VCaP (cell line): ENCODE data around the gene TEAD1.

Experiments
- H3K27ac ChIP-seq: fragments of 450-650 bp; 2 replicates; pipeline ENCODE4 v1.5.1; 2017
- TF ChIP-seq, protein P1 (sequence below): fragments of 450-650 bp; conservative IDR thresholded peaks from 2 replicates; pipeline ENCODE4 v1.5.1; 2017; ENCODE audit warnings: mild to moderate bottlenecking, moderate library complexity

The TEAD1 gene

DNA sequence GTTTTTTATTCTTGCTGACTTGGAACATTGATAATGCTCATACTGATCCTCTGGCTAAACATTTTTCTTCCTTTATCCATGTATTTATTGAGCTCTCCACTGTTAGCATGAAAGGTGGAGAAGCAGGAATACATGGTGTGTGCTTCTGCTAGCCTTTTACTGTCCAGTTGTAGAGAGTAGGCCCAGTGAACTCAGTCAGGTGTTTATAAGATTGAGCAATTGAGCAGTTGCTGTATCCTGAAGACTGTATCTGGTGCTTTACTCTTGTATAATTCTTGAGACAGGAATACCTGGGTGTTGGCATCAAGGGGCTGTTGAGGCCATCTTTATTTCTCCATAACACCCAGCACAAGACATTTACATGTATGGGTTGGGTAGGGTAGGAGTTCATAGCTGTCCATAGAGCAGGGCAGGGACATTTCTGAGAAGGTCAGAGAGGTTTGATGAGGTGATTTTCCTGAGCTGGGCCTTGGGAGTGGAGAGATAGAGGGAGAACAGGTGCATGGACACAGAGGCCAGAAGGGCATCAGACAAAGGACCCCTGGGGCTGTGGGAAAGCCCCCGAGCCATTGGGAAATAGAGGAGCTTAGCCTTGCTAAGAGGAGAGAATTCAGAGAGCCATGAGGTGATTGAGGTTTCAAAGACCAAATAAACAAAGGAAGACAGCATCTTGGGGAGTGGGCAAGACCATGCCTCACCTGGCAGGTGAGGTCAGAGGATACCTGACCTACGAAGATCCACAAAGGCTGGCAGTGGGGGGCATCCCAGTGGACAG is 155.5 kb downstream of the TEAD1 start:
- H3K27ac ChIP-seq = peak overlapping the region; percentile 83
- TF ChIP-seq, protein P1, sequence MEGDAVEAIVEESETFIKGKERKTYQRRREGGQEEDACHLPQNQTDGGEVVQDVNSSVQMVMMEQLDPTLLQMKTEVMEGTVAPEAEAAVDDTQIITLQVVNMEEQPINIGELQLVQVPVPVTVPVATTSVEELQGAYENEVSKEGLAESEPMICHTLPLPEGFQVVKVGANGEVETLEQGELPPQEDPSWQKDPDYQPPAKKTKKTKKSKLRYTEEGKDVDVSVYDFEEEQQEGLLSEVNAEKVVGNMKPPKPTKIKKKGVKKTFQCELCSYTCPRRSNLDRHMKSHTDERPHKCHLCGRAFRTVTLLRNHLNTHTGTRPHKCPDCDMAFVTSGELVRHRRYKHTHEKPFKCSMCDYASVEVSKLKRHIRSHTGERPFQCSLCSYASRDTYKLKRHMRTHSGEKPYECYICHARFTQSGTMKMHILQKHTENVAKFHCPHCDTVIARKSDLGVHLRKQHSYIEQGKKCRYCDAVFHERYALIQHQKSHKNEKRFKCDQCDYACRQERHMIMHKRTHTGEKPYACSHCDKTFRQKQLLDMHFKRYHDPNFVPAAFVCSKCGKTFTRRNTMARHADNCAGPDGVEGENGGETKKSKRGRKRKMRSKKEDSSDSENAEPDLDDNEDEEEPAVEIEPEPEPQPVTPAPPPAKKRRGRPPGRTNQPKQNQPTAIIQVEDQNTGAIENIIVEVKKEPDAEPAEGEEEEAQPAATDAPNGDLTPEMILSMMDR = no peak

DNA sequence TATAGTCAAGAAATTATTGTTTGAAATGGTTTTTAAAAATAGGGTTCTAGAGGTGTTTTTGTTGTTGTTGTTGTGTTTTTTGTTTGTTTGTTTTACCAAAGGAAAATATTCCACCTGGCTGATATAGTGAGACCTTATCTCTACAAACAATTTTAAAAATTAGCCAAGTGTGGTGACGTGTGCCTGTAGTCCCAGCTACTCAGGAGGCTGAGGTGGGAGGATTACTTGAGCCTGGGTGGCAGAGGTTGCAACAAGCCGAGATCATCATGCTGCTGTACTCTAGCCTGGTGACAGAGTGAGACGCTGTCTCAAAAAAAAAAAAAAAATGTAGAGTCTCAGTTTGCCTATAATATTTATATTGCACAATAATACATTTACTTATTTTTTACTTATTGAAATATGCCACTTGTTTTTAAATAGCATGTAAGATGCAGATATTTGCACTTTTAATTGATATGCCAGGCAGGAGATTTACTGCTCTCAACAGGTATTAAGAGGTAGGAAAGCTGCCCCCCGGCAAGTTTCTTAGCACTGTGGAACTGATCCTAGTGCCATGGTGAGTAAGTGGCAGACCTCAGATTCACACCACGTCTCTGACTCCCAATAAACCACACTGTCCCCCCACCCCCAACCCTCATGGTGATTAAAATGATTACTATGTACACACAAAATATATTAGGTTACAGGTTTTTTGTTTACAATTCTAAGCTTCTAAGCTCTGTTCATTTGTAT is 157.4 kb downstream of the TEAD1 start:
- TF ChIP-seq, protein P1 = no peak
- peak overlapping the region; percentile 43 for H3K27ac ChIP-seq

DNA sequence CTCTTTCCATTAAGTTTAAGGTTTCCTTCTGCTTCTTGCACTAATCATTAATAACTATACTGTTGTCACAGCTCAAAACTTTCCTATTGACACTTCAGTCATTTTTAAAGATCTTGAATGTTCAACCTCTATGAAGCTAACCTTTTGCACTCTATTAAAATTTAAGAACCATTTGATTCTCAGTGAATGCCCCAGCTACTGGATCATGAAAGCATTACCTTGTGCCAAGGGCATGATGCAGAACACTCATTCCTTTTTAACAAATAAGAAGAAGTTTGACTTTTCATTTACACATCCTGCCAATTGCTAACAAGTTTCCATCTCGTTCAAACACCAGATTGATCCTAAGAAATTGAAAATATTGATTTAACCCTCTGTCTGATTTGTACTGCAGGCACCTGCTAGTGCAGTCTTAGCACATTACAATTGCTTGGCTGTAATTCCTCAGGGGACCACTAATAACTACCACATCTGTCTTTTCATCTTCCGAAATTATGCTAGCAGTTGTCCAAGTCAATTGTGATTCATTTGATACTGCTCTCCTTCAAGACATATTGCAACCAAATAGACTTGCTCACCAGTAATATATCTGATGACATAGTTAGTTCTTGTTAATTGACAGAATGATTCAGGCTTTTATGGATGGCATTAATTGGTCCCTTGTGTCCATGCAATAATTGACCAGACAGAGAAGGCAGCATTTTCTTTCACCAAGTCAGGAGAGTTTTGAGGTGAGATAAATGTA is 158.4 kb downstream of the TEAD1 start:
- TF ChIP-seq, protein P1 = no peak
- peak overlapping the region; percentile 43 for H3K27ac ChIP-seq

DNA sequence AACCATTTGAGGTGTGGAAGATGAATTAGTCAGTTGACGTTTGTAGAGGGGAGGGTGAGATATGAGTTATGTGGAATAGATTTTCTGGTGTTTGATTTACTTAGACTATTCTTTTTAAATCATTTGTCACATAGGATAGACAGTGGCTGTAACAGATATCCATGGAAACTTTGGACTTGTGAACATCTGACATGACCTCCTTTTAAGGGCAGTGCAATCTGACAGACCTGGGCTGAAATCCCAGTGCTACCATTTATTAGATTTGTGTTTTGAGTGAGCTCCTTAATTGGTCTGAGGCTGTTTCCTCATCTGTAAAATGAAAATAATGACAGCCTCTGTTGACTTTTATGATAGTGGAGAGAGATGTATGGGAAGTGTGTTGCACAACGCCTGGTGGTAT is 159.9 kb downstream of the TEAD1 start:
- no peak overlapping the region for H3K27ac ChIP-seq
- TF ChIP-seq, protein P1 = no peak

DNA sequence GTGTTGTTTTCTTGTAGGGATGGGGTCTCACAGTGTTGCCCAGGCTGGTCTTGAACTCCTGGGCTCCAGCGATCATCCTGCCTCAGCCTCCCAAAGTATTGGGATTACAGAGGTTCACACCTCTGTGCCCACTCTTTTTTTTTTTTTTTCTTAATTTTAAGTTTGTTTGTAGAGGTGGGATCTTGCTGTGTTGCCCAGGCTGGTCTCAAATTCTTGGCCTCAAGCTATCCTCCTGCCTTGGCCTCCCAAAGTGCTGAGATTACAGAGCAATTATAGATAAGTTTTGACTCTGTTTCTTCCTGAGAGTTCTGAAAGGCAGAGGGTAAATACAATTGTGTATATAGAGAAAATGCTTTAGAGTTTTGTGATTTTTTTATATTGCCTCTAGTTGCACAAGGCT is 160.4 kb downstream of the TEAD1 start:
- TF ChIP-seq, protein P1 = no peak
- no peak overlapping the region for H3K27ac ChIP-seq

DNA sequence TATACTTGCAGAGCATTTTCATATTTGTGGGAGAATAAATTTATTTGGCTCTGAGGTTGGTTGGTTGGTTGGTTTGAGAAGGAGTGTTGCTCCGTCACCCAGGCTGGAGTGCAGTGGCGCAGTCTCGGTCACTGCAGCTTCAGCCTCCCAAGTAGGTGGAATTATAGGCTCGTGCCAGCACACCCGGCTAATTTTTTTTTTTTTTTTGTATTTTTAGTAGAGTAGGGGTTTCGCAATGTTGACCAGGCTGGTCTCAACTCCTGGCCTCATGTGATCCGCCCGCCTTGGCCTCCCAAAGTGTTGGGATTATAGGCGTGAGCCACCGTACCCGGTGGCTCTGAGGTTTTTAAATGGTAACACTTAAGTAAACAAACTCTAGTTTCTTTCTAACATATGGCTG is 161.1 kb downstream of the TEAD1 start:
- H3K27ac ChIP-seq = no peak overlapping the region
- TF ChIP-seq, protein P1 = no peak
